IMR-90 (cell line): ENCODE measurements around the gene DGKG.

Source experiments
- CEBPB ChIP-seq: IDR thresholded peaks from 2 replicates; pipeline ENCODE4 v1.6.1; 2012; ENCODE audit warnings: low read depth, low read length, improper control_type of control experiment
- POLR2A ChIP-seq: IDR thresholded peaks from 2 replicates; pipeline ENCODE4 v1.6.1; 2012; ENCODE audit warnings: mild to moderate bottlenecking, low read depth, low read length

DNA sequence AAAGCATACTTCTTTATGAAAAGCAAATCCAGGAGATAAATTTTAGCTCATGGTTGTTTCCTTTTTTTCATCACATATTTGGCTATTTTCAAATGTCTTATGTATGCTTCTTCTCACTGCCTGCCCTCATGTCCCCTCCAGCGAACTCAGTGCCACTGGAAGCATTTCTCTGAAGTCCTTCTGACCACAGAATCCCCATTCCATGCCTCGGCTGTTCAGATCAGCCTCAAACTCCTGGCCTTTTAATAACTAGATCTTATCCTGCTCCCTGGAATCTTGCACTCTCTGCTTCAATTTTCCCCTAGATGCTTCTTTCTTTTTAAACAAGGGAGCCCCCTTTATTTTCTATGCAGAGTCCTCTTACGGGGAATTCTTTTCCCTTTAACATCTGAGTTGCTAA is 263.3 kb downstream of the DGKG start:
- no peak for TF ChIP-seq CEBPB
- TF ChIP-seq POLR2A: no peak
